Adrenal gland (tissue), 5 donors: ENCODE results near the gene ABCC2.

Source experiments
- POLR2A ChIP-seq, 2 donors: fragments of 450-650 bp; IDR thresholded peaks; one replicate each; pipeline ENCODE4 v1.6.1; 2017; ENCODE audit warnings: antibody characterized with exemption in 2 of 2, mild to moderate bottlenecking in 2 of 2, moderate library complexity in 1 of 2
- TF ChIP-seq, protein P1 (sequence below), 6 experiments: fragments of 450-650 bp in 4 of 6; fragments of 200-600 bp in 2 of 6; sonication (generic) in 1 of 6; IDR thresholded peaks; 1 replicate in 5 of 6; 2 replicates in 1 of 6; pipeline versions ENCODE4 v1.5.1 to v1.8.0; 2016 to 2021; ENCODE audit warnings: antibody characterized with exemption in 6 of 6, mild to moderate bottlenecking in 2 of 6, moderate library complexity in 1 of 6
- donor health status: DM: no; HTN: no; CAD: no.

DNA sequence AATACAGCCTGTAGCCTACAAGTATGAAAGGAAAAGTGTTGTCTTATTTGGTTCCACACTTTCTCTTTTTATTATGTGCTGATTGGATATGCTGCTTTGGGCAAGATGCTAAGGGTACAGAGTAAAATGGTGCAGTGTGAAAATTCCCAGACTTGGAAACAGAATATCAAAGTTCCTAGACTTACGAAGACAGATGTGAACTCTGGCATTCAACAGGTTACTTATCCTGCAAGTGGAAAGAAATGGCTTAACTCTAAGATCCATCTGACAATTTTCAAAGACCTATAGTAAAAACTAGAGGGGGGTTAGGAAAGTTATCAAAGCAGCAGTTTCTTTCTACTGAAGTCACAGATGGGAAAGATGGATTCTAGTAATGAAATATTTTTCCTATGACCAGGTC lies 26.3 kb upstream of the ABCC2 start:
- TF ChIP-seq, protein P1, sequence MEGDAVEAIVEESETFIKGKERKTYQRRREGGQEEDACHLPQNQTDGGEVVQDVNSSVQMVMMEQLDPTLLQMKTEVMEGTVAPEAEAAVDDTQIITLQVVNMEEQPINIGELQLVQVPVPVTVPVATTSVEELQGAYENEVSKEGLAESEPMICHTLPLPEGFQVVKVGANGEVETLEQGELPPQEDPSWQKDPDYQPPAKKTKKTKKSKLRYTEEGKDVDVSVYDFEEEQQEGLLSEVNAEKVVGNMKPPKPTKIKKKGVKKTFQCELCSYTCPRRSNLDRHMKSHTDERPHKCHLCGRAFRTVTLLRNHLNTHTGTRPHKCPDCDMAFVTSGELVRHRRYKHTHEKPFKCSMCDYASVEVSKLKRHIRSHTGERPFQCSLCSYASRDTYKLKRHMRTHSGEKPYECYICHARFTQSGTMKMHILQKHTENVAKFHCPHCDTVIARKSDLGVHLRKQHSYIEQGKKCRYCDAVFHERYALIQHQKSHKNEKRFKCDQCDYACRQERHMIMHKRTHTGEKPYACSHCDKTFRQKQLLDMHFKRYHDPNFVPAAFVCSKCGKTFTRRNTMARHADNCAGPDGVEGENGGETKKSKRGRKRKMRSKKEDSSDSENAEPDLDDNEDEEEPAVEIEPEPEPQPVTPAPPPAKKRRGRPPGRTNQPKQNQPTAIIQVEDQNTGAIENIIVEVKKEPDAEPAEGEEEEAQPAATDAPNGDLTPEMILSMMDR (IDR thresholded peaks at IDR 0.05) = no peak
- TF ChIP-seq POLR2A (IDR thresholded peaks at IDR 0.05) = no peak
